H9 (cell line): ENCODE measurements around the gene PEPD. TPM values are rescaled to one million over a fixed set of nuclear protein-coding genes. Genes with fewer than 3 reads are reported as not detected.

ENCODE experiments used
- DNase-seq: peaks from one replicate; pipeline ENCODE4 v3.0.0-alpha.2; 2017
- H2AFZ ChIP-seq: one replicate; pipeline ENCODE4 v1.6.1; 2013; ENCODE audit warnings: mild to moderate bottlenecking, low read length, control low read depth, moderate library complexity
- H2AK5ac ChIP-seq: 2 replicates; pipeline ENCODE4 v1.6.1; 2013; ENCODE audit warnings: low read length, control low read depth, mixed read lengths; ENCODE audit not compliant: insufficient read length
- H2BK120ac ChIP-seq: one replicate; pipeline ENCODE4 v1.6.1; 2013; ENCODE audit warnings: low read depth, mild to moderate bottlenecking, low read length, control low read depth, inconsistent platforms; ENCODE audit not compliant: poor library complexity, severe bottlenecking
- H2BK12ac ChIP-seq: 2 replicates; pipeline ENCODE4 v1.6.1; 2013; ENCODE audit warnings: low read length, control low read depth, mixed read lengths, low read depth; ENCODE audit not compliant: insufficient read length
- H2BK15ac ChIP-seq: 2 replicates; pipeline ENCODE4 v1.6.1; 2013; ENCODE audit warnings: low read depth, low read length, control low read depth
- H2BK20ac ChIP-seq: one replicate; pipeline ENCODE4 v1.6.1; 2013; ENCODE audit warnings: low read depth, mild to moderate bottlenecking, low read length, control low read depth, inconsistent platforms; ENCODE audit not compliant: poor library complexity, severe bottlenecking
- H2BK5ac ChIP-seq: 2 replicates; pipeline ENCODE4 v1.6.1; 2013; ENCODE audit warnings: low read length, control low read depth, mixed read lengths; ENCODE audit not compliant: insufficient read length
- H3K14ac ChIP-seq: 2 replicates; pipeline ENCODE4 v1.6.1; 2013; ENCODE audit warnings: low read length, control low read depth; ENCODE audit not compliant: insufficient read depth
- H3K18ac ChIP-seq: 2 replicates; pipeline ENCODE4 v1.6.1; 2013; ENCODE audit warnings: low read depth, mild to moderate bottlenecking, mixed read lengths, low read length, control low read depth; ENCODE audit not compliant: insufficient read length
- H3K23ac ChIP-seq: 2 replicates; pipeline ENCODE4 v1.6.1; 2013; ENCODE audit warnings: low read length, control low read depth, mixed read lengths, low read depth; ENCODE audit not compliant: insufficient read length
- H3K23me2 ChIP-seq: 2 replicates; pipeline ENCODE4 v1.6.1; 2013; ENCODE audit warnings: low read depth, mild to moderate bottlenecking, mixed read lengths, low read length, control low read depth; ENCODE audit not compliant: insufficient read length, poor library complexity, severe bottlenecking
- H3K27ac ChIP-seq: 2 replicates; pipeline ENCODE4 v1.5.1; 2013; ENCODE audit warnings: low read length, control low read depth, mixed read lengths, low read depth; ENCODE audit not compliant: insufficient read length
- H3K27me3 ChIP-seq: 2 replicates; pipeline ENCODE4 v1.6.1; 2013; ENCODE audit warnings: low read length, control low read depth, inconsistent platforms; ENCODE audit not compliant: insufficient read depth
- H3K4ac ChIP-seq: 2 replicates; pipeline ENCODE4 v1.6.1; 2013; ENCODE audit warnings: low read depth, mild to moderate bottlenecking, control low read depth, inconsistent platforms, low read length, moderate library complexity
- H3K4me1 ChIP-seq: 2 replicates; pipeline ENCODE4 v1.6.1; 2013; ENCODE audit warnings: low read length, control low read depth, inconsistent platforms; ENCODE audit not compliant: insufficient read depth
- H3K4me2 ChIP-seq: 2 replicates; pipeline ENCODE4 v1.6.1; 2013; ENCODE audit warnings: low read length, control low read depth, mixed read lengths; ENCODE audit not compliant: insufficient read length, insufficient read depth
- H3K56ac ChIP-seq: 2 replicates; pipeline ENCODE4 v1.6.1; 2013; ENCODE audit warnings: low read depth, mild to moderate bottlenecking, mixed read lengths, low read length, control low read depth; ENCODE audit not compliant: insufficient read length
- H3K79me1 ChIP-seq: 2 replicates; pipeline ENCODE4 v1.6.1; 2013; ENCODE audit warnings: low read depth, mild to moderate bottlenecking, moderate library complexity, low read length, control low read depth, inconsistent platforms; ENCODE audit not compliant: insufficient read depth, poor library complexity, severe bottlenecking
- H3K79me2 ChIP-seq: 2 replicates; pipeline ENCODE4 v1.6.1; 2013; ENCODE audit warnings: low read length, control low read depth, inconsistent platforms; ENCODE audit not compliant: insufficient read depth
- H3K9ac ChIP-seq: 2 replicates; pipeline ENCODE4 v1.6.1; 2013; ENCODE audit warnings: low read length, control low read depth, mixed read lengths; ENCODE audit not compliant: insufficient read length; ENCODE audit errors: extremely low read depth
- H3K9me3 ChIP-seq: one replicate; pipeline ENCODE4 v1.6.1; 2013; ENCODE audit warnings: low read depth, low read length, inconsistent platforms; ENCODE audit not compliant: control insufficient read depth
- H3T11ph ChIP-seq: one replicate; pipeline ENCODE4 v1.6.1; 2013; ENCODE audit warnings: mild to moderate bottlenecking, low read length, control low read depth, inconsistent platforms
- H4K20me1 ChIP-seq: one replicate; pipeline ENCODE4 v1.6.1; 2013; ENCODE audit not compliant: control insufficient read depth, insufficient read length, insufficient read depth
- H4K5ac ChIP-seq: 2 replicates; pipeline ENCODE4 v1.6.1; 2013; ENCODE audit warnings: low read depth, mild to moderate bottlenecking, mixed read lengths, low read length, control low read depth; ENCODE audit not compliant: insufficient read length
- H4K8ac ChIP-seq: replicated peaks from 2 replicates; pipeline ENCODE4 v1.6.1; 2013; ENCODE audit warnings: low read length, control low read depth, mixed read lengths, low read depth; ENCODE audit not compliant: insufficient read length
- H4K91ac ChIP-seq: 2 replicates; pipeline ENCODE4 v1.6.1; 2013; ENCODE audit warnings: low read depth, mild to moderate bottlenecking, moderate library complexity, mixed read lengths, low read length, control low read depth; ENCODE audit not compliant: insufficient read length
- H3K27ac Mint-ChIP-seq, 3 experiments: 2 replicates in 2 of 3; 3 replicates in 1 of 3; pipeline ENCODE4 v1.8.0; 2020 to 2021; ENCODE audit warnings: mixed read lengths in 3 of 3, mild to moderate bottlenecking in 1 of 3, moderate library complexity in 1 of 3
- H3K27me3 Mint-ChIP-seq: 2 replicates; pipeline ENCODE4 v1.8.0; 2021; ENCODE audit warnings: low read depth, mild to moderate bottlenecking, moderate library complexity, mixed read lengths
- H3K36me3 Mint-ChIP-seq, 3 experiments: 2 replicates in 2 of 3; 3 replicates in 1 of 3; pipeline ENCODE4 v1.8.0; 2020 to 2021; ENCODE audit warnings: low read depth in 3 of 3, mixed read lengths in 3 of 3; ENCODE audit not compliant: insufficient read depth in 1 of 3
- H3K4me1 Mint-ChIP-seq, 2 experiments: 2 replicates each; pipeline ENCODE4 v1.8.0; 2020; ENCODE audit warnings: mixed read lengths in 2 of 2
- H3K4me3 Mint-ChIP-seq, 2 experiments: 2 replicates in 1 of 2; 3 replicates in 1 of 2; pipeline ENCODE4 v1.8.0; 2020 to 2021; ENCODE audit warnings: mild to moderate bottlenecking in 2 of 2, mixed read lengths in 2 of 2, moderate library complexity in 1 of 2
- H3K9me3 Mint-ChIP-seq, 2 experiments: 2 replicates in 1 of 2; 3 replicates in 1 of 2; pipeline ENCODE4 v1.8.0; 2020; ENCODE audit warnings: mild to moderate bottlenecking in 2 of 2, mixed read lengths in 2 of 2, moderate library complexity in 1 of 2
- WGBS: extraction: QIAGEN DNeasy Blood & Tissue Kit; methylation state at CpG from one replicate; pipeline ENCODE4 v1.1.7; 2013; ENCODE audit warnings: missing lambda C conversion rate, low lambda C conversion rate, mixed read lengths; ENCODE audit not compliant: insufficient read length; ENCODE audit errors: extremely low coverage; 5-methylcytosine and 5-hydroxymethylcytosine counted together
- total RNA-seq: library from RNA; stranded (reverse); gene quantifications from 2 replicates; pipeline ENCODE4 v1.2.1, GENCODE V29; 2021
- TF ChIP-seq, protein P1 (sequence below): fragments of 200-600 bp; sonication (generic); conservative IDR thresholded peaks from 3 replicates; pipeline ENCODE4 v1.8.0; 2021; ENCODE audit warnings: antibody characterized with exemption, mild to moderate bottlenecking

PEPD gene
- total RNA-seq, 1 experiment from 2014 or later, result 52.8 TPM

GRCh38 chr19:33504058-33504444 lies 17.5 kb downstream of the PEPD start:
- H3K56ac ChIP-seq, result no peak overlapping the region
- WGBS, result no CpG with 5 or more reads among the region's 5 CpGs
- DNase-seq, result no peak
- H3K27ac Mint-ChIP-seq, result peak overlapping the region in 1 of 3 experiments; percentile 55; a peak in 1 of 7 replicates
- no peak overlapping the region for H3K4ac ChIP-seq
- H3K18ac ChIP-seq, result no peak overlapping the region
- H3K14ac ChIP-seq, result no peak overlapping the region
- no peak overlapping the region for H3T11ph ChIP-seq
- no peak overlapping the region for H2BK12ac ChIP-seq
- H3K4me1 ChIP-seq, result no peaks in the 10 kb centered on the region
- H3K9ac ChIP-seq, result no peak overlapping the region
- no peak overlapping the region for H3K4me2 ChIP-seq
- H3K36me3 Mint-ChIP-seq, result peaks cover 0 to 10% (median 1%) of the 10 kb centered on the region in 3 experiments; a peak in 4 of 7 replicates
- H2AK5ac ChIP-seq, result no peak overlapping the region
- H2BK20ac ChIP-seq, result no peak overlapping the region
- H3K4me3 Mint-ChIP-seq, result no peak overlapping the region
- TF ChIP-seq, protein P1, sequence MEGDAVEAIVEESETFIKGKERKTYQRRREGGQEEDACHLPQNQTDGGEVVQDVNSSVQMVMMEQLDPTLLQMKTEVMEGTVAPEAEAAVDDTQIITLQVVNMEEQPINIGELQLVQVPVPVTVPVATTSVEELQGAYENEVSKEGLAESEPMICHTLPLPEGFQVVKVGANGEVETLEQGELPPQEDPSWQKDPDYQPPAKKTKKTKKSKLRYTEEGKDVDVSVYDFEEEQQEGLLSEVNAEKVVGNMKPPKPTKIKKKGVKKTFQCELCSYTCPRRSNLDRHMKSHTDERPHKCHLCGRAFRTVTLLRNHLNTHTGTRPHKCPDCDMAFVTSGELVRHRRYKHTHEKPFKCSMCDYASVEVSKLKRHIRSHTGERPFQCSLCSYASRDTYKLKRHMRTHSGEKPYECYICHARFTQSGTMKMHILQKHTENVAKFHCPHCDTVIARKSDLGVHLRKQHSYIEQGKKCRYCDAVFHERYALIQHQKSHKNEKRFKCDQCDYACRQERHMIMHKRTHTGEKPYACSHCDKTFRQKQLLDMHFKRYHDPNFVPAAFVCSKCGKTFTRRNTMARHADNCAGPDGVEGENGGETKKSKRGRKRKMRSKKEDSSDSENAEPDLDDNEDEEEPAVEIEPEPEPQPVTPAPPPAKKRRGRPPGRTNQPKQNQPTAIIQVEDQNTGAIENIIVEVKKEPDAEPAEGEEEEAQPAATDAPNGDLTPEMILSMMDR, result no peak
- no peak overlapping the region for H2AFZ ChIP-seq
- no peak overlapping the region for H4K5ac ChIP-seq
- H4K20me1 ChIP-seq, result no peaks in the 10 kb centered on the region
- H3K27ac ChIP-seq, result no peak overlapping the region
- no peak overlapping the region for H4K91ac ChIP-seq
- H3K4me1 Mint-ChIP-seq, result peaks cover 2 to 5% of the 10 kb centered on the region in 2 experiments; a peak in 3 of 4 replicates
- no peak overlapping the region for H2BK120ac ChIP-seq
- no peak overlapping the region for H2BK15ac ChIP-seq
- H3K9me3 Mint-ChIP-seq, result no peaks in the 10 kb centered on the region
- H3K79me1 ChIP-seq, result no peaks in the 10 kb centered on the region
- no peaks in the 10 kb centered on the region; the same call in 1 of the 2 replicates for H3K79me2 ChIP-seq
- no peaks in the 10 kb centered on the region for H3K23me2 ChIP-seq
- no peak overlapping the region for H3K23ac ChIP-seq
- no peaks in the 10 kb centered on the region for H3K27me3 ChIP-seq
- no peak overlapping the region for H4K8ac ChIP-seq
- no peaks in the 10 kb centered on the region for H3K27me3 Mint-ChIP-seq
- H2BK5ac ChIP-seq, result no peak overlapping the region
- no peaks in the 10 kb centered on the region for H3K9me3 ChIP-seq
